ENCODE data around the gene JAK3. TPM values are rescaled to one million over a fixed set of nuclear protein-coding genes. Genes with fewer than 3 reads are reported as not detected.
"Not testable (repeated sequence)": the region's sequence is repeated elsewhere in the genome, so short reads cannot be mapped to it uniquely, and the experiment has no call there.

The JAK3 gene
- total and polyA plus RNA-seq, 4 experiments from 2014 or later = 74.6 to 135 (median 114) TPM

- POLR2A ChIA-PET (ENCODE audit: partially characterized antibody) = interaction anchor here (0.7 to 6.6 kb wide), 16 partner anchors 9 to 478 kb away, joined by 3 to 60 read pairs (median 6); partner anchors contain the start of genes B3GNT3, CCDC124, FCHO1 and JAK3
- peak; percentile 47 to 63 (median 57) for DNase-seq
These were observed 44.4 kb downstream of the JAK3 start for GRCh38 chr19:17803264-17803896.

GRCh38 chr19:17802137-17802858 is 45.5 kb downstream of the JAK3 start:
- H3K4me1 Mint-ChIP-seq = peaks cover 15 to 51% (median 27%) of the 10 kb centered on the region in 4 donors

More at GRCh38 chr19:17803264-17803896, 44.4 kb downstream of the JAK3 start:
- H3K27ac ChIP-seq (ENCODE audit: low read depth, low read length) = no peak overlapping the region
- no peaks in the 10 kb centered on the region for H3K27me3 ChIP-seq (ENCODE audit: insufficient read depth, low read length)
- H3K36me3 Mint-ChIP-seq = peaks cover 0 to 2% of the 10 kb centered on the region in 2 donors
- H3K4me1 ChIP-seq (ENCODE audit: insufficient read depth, low read length) = peaks cover 43% of the 10 kb centered on the region
- CTCF ChIA-PET (ENCODE audit: partially characterized antibody) = interaction anchor here (0.9 to 4.8 kb wide), 10 partner anchors 12 to 135 kb away, joined by 3 to 28 read pairs (median 5); partner anchors contain the start of genes JAK3 and RPL18A
- peak overlapping the region in 1 of 2 donors; percentile 28 for H3K4me3 ChIP-seq (ENCODE audit: low read length in 2 of 2)
- H3K27me3 Mint-ChIP-seq = no peaks in the 10 kb centered on the region
- intact Hi-C loops (cut with micrococcal nuclease) = loop anchor here (1.0 kb wide), 1 partner anchor 45 kb away; no protein-coding TSS in a partner anchor
- H3K9me3 ChIP-seq (ENCODE audit: control insufficient read depth in 1 of 2, low read length in 2 of 2) = no peaks in the 10 kb centered on the region
- no peaks in the 10 kb centered on the region for H3K36me3 ChIP-seq (ENCODE audit: insufficient read depth, low read length)
- H3K4me1 Mint-ChIP-seq = peaks cover 19 to 51% (median 32%) of the 10 kb centered on the region in 4 donors
- peak overlapping the region; percentile 34 to 86 (median 78) for H3K4me3 Mint-ChIP-seq
- H3K27ac Mint-ChIP-seq = peak overlapping the region; percentile 80 to 94 (median 88)
- H3K9me3 Mint-ChIP-seq = no peaks in the 10 kb centered on the region

GRCh38 chr19:17798599-17798998 is 49.2 kb downstream of the JAK3 start:
- H3K27ac ChIP-seq (ENCODE audit: low read depth, low read length); H3K4me3 Mint-ChIP-seq; H3K27me3 Mint-ChIP-seq; DNase-seq; intact Hi-C loops (cut with micrococcal nuclease); H3K4me3 ChIP-seq (ENCODE audit: low read length in 2 of 2); H3K9me3 Mint-ChIP-seq; H3K9me3 ChIP-seq (ENCODE audit: control insufficient read depth in 1 of 2, low read length in 2 of 2); H3K36me3 ChIP-seq (ENCODE audit: insufficient read depth, low read length); H3K27me3 ChIP-seq (ENCODE audit: insufficient read depth, low read length); H3K36me3 Mint-ChIP-seq: not testable (repeated sequence)
- Mint-ChIP-seq H3K27ac (peak overlapping the region in 1 of 7 donors; percentile 29), H3K4me1 (peaks cover 17 to 55% (median 38%) of the 10 kb centered on the region in 4 donors)
- CTCF ChIA-PET (ENCODE audit: partially characterized antibody) = interaction anchor here (1.0 to 1.5 kb wide), 5 partner anchors 15 to 139 kb away, joined by 3 to 4 read pairs (median 3); partner anchors contain the start of gene RPL18A
- POLR2A ChIA-PET (ENCODE audit: partially characterized antibody) = interaction anchor here (1.1 kb wide), 1 partner anchor 52 kb away, joined by 4 read pairs; no protein-coding TSS in a partner anchor
- peaks cover 56% of the 10 kb centered on the region for H3K4me1 ChIP-seq (ENCODE audit: insufficient read depth, low read length)

More at GRCh38 chr19:17802137-17802858, 45.5 kb downstream of the JAK3 start:
- Mint-ChIP-seq H3K27me3 (no peaks in the 10 kb centered on the region), H3K27ac (peak overlapping the region in 4 of 7 donors; percentile 45 to 87 (median 78)), H3K9me3 (no peaks in the 10 kb centered on the region), H3K4me3 (peak overlapping the region in 7 of 8 donors; percentile 22 to 86 (median 46)), H3K36me3 (no peaks in the 10 kb centered on the region)
- Histone ChIP-seq H3K4me1 (ENCODE audit: insufficient read depth, low read length) (peaks cover 43% of the 10 kb centered on the region), H3K4me3 (ENCODE audit: low read length in 2 of 2) (no peak overlapping the region), H3K9me3 (ENCODE audit: control insufficient read depth in 1 of 2, low read length in 2 of 2) (no peaks in the 10 kb centered on the region), H3K36me3 (ENCODE audit: insufficient read depth, low read length) (no peaks in the 10 kb centered on the region), H3K27me3 (ENCODE audit: insufficient read depth, low read length) (no peaks in the 10 kb centered on the region), H3K27ac (ENCODE audit: low read depth, low read length) (no peak overlapping the region)
- DNase-seq = no peak
- ChIA-PET POLR2A (ENCODE audit: partially characterized antibody) (interaction anchor here (0.6 to 6.6 kb wide), 14 partner anchors 8 to 758 kb away, joined by 3 to 60 read pairs (median 7); partner anchors contain the start of genes B3GNT3, CCDC124, FCHO1 and IL12RB1), CTCF (ENCODE audit: partially characterized antibody) (interaction anchor here (1.2 to 4.8 kb wide), 9 partner anchors 11 to 97 kb away, joined by 3 to 28 read pairs (median 6); partner anchors contain the start of genes JAK3 and RPL18A)
- intact Hi-C loops (cut with micrococcal nuclease) = no loop called here

GRCh38 chr19:17797424-17798201 is 50.2 kb downstream of the JAK3 start:
- ChIA-PET POLR2A (ENCODE audit: partially characterized antibody) (interaction anchor here (1.1 kb wide), 1 partner anchor 53 kb away, joined by 4 read pairs; no protein-coding TSS in a partner anchor), CTCF (ENCODE audit: partially characterized antibody) (interaction anchor here (0.6 to 1.5 kb wide), 3 partner anchors 58 to 92 kb away, joined by 3 read pairs; partner anchors contain the start of gene RPL18A)
- no peaks in the 10 kb centered on the region for H3K9me3 ChIP-seq (ENCODE audit: control insufficient read depth in 1 of 2, low read length in 2 of 2)
- peaks cover 4% of the 10 kb centered on the region for H3K27me3 ChIP-seq (ENCODE audit: insufficient read depth, low read length)
- intact Hi-C loops (cut with micrococcal nuclease) = no loop called here
- no peak for DNase-seq
- Mint-ChIP-seq H3K4me1 (peaks cover 12 to 53% (median 35%) of the 10 kb centered on the region in 4 donors), H3K27me3 (peaks cover 0 to 3% of the 10 kb centered on the region in 2 donors), H3K27ac (peak overlapping the region in 1 of 7 donors; percentile 81), H3K36me3 (no peaks in the 10 kb centered on the region), H3K4me3 (no peak overlapping the region), H3K9me3 (no peaks in the 10 kb centered on the region)
- no peak overlapping the region for H3K4me3 ChIP-seq (ENCODE audit: low read length in 2 of 2)
- no peak overlapping the region for H3K27ac ChIP-seq (ENCODE audit: low read depth, low read length)
- H3K4me1 ChIP-seq (ENCODE audit: insufficient read depth, low read length) = peaks cover 50% of the 10 kb centered on the region
- H3K36me3 ChIP-seq (ENCODE audit: insufficient read depth, low read length) = no peaks in the 10 kb centered on the region

GRCh38 chr19:17796838-17797423 is 50.9 kb downstream of the JAK3 start:
- no peak for DNase-seq
- intact Hi-C loops (cut with micrococcal nuclease) = no loop called here
- Mint-ChIP-seq H3K4me1 (peaks cover 10 to 50% (median 32%) of the 10 kb centered on the region in 4 donors), H3K27me3 (peaks cover 0 to 3% of the 10 kb centered on the region in 2 donors), H3K4me3 (peak overlapping the region in 4 of 8 donors; percentile 23 to 65 (median 45)), H3K36me3 (no peaks in the 10 kb centered on the region), H3K9me3 (no peaks in the 10 kb centered on the region), H3K27ac (peak overlapping the region in 1 of 7 donors; percentile 36)
- Histone ChIP-seq H3K36me3 (ENCODE audit: insufficient read depth, low read length) (no peaks in the 10 kb centered on the region), H3K4me3 (ENCODE audit: low read length in 2 of 2) (no peak overlapping the region), H3K4me1 (ENCODE audit: insufficient read depth, low read length) (peaks cover 46% of the 10 kb centered on the region), H3K9me3 (ENCODE audit: control insufficient read depth in 1 of 2, low read length in 2 of 2) (no peaks in the 10 kb centered on the region), H3K27ac (ENCODE audit: low read depth, low read length) (no peak overlapping the region), H3K27me3 (ENCODE audit: insufficient read depth, low read length) (peaks cover 4% of the 10 kb centered on the region)
- ChIA-PET POLR2A (ENCODE audit: partially characterized antibody) (no interaction called here), CTCF (ENCODE audit: partially characterized antibody) (interaction anchor here (0.6 kb wide), 1 partner anchor 63 kb away, joined by 3 read pairs; the partner anchor contains the start of gene RPL18A)

- Mint-ChIP-seq H3K27me3 (peaks cover 0 to 3% of the 10 kb centered on the region in 2 donors), H3K27ac (no peak overlapping the region), H3K36me3 (peaks cover 0 to 2% of the 10 kb centered on the region in 2 donors), H3K4me3 (peak overlapping the region in 7 of 8 donors; percentile 46 to 82 (median 65)), H3K4me1 (peaks cover 15 to 57% (median 39%) of the 10 kb centered on the region in 4 donors), H3K9me3 (no peaks in the 10 kb centered on the region)
- Histone ChIP-seq H3K27ac (ENCODE audit: low read depth, low read length) (no peak overlapping the region), H3K27me3 (ENCODE audit: insufficient read depth, low read length) (peaks cover 4% of the 10 kb centered on the region), H3K9me3 (ENCODE audit: control insufficient read depth in 1 of 2, low read length in 2 of 2) (no peaks in the 10 kb centered on the region), H3K4me1 (ENCODE audit: insufficient read depth, low read length) (peaks cover 52% of the 10 kb centered on the region), H3K36me3 (ENCODE audit: insufficient read depth, low read length) (no peaks in the 10 kb centered on the region), H3K4me3 (ENCODE audit: low read length in 2 of 2) (no peak overlapping the region)
- CTCF ChIA-PET (ENCODE audit: partially characterized antibody) = no interaction called here
- intact Hi-C loops (cut with micrococcal nuclease) = no loop called here
- POLR2A ChIA-PET (ENCODE audit: partially characterized antibody) = interaction anchor here (1.1 to 2.7 kb wide), 3 partner anchors 7 to 58 kb away, joined by 3 to 8 read pairs (median 4); no protein-coding TSS in a partner anchor
- DNase-seq = no peak
These were observed 51.6 kb downstream of the JAK3 start for GRCh38 chr19:17796013-17796837.

All from CD4-positive, alpha-beta memory T cell (primary cell).